ENCODE data around the gene MMP14. TPM values are rescaled to one million over a fixed set of nuclear protein-coding genes. Genes with fewer than 3 reads are reported as not detected.

MMP14 gene
- polyA plus RNA-seq, 1 donor: 157 TPM

DNA sequence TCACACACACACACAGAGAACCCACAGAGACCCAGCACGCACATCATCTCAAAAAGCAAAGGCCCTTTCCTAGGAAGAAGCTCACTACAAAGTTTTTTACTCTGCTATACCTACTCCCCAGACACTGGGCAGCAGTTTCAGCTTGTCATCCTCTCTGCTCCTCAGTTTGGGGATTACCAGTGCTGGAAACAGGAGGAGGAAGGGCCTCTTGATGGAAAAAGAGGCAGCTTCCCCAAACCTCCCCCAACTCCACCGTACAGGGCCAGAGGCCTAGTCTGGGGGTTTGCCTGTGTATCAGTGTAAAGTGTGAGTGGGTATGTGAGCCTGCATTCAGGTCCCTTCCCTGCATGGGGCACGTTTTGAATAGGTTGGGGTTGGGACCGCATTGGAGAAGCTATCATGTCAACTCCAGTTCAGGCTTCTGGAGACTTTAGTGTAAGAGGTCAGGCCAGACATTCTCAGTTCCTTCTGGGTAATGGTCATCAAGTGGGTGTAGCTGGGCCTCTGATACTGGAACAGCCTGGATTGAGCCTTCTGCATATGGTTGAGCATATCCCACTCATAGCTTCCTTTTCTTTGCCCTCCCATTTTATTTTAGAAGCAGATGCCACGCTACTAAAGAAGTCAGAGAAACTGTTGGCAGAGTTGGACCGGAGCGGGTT, 47.8 kb downstream of the MMP14 start:
- DNase-seq (ENCODE audit: low read depth): no peak

DNA sequence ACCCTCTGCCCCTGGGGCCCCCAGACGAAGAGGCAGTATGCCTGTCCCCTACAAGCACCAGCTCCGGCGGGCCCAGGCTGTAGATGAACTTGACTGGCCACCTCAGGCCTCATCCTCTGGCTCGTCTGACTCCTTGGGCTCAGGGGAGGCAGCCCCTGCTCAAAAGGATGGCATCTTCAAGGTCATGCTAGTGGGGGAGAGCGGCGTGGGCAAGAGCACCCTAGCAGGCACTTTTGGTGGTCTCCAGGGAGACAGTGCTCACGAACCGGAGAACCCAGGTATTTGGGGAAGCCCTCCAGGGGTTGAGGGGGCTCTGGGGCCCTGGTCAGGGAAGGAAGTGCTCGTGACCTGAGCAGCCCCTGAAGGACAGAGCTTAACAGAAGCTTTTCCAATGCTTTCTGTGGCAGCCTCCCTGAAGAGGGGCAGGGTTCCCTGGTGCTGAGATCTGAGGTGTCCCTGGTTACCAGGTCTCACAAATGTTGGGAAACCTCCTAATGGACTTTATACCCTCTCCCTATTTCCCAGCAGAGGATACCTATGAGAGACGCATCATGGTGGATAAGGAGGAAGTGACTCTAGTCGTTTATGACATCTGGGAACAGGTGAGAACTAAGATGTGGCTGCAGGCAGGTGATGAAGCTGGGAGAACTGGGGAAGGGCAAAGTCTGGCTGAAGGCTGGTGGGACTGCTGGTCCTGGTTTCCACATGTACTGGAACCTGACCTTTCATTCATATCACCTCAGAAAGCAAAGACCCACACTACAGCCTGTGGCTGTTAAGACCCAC, 48.5 kb downstream of the MMP14 start:
- DNase-seq (ENCODE audit: low read depth): no peak

DNA sequence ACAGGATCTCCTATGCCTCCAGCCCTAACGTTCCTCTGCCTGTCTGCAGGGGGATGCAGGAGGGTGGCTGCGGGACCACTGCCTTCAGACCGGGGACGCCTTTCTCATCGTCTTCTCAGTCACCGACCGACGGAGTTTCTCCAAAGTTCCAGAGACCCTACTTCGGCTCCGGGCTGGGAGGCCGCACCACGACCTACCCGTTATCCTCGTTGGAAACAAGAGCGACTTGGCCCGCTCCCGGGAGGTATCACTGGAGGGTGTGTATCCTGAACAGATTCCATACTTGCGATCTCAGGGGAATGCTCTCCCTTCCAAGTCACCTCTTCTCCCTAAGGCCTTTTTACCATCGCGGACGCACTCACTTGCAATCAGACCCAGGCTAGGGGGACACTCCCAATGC, 49.6 kb downstream of the MMP14 start:
- no peak for DNase-seq (ENCODE audit: low read depth)

DNA sequence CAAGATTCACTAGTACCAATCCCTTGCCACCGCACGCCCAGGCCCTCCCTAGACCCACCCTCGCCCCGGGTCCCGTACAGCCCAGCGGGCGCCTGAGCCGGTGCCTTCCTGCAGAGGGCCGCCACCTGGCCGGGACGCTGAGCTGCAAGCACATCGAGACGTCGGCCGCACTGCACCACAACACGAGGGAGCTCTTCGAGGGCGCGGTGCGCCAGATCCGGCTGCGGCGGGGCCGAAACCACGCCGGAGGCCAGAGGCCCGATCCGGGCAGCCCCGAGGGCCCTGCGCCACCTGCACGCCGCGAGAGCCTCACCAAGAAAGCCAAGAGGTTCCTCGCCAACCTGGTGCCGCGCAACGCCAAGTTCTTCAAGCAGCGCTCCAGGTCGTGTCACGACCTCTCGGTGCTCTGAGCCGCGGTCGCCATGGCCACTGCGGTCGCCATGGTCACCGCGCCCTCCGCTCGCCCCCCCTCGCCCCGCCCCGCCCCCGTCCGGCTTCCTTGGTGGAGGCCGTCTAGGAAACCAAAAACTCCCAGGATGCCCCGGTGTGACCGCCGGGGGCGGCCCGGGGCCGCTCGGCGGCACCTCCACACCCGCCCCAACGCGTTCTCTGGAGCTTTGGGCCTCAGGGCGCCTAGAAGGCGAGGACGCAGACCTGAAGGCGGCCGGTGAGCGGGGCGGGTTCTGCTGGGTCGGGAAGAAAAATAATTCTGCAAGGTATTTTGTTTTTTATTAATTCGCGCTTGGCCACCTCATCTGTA, 50.3 kb downstream of the MMP14 start:
- DNase-seq (ENCODE audit: low read depth): no peak

DNA sequence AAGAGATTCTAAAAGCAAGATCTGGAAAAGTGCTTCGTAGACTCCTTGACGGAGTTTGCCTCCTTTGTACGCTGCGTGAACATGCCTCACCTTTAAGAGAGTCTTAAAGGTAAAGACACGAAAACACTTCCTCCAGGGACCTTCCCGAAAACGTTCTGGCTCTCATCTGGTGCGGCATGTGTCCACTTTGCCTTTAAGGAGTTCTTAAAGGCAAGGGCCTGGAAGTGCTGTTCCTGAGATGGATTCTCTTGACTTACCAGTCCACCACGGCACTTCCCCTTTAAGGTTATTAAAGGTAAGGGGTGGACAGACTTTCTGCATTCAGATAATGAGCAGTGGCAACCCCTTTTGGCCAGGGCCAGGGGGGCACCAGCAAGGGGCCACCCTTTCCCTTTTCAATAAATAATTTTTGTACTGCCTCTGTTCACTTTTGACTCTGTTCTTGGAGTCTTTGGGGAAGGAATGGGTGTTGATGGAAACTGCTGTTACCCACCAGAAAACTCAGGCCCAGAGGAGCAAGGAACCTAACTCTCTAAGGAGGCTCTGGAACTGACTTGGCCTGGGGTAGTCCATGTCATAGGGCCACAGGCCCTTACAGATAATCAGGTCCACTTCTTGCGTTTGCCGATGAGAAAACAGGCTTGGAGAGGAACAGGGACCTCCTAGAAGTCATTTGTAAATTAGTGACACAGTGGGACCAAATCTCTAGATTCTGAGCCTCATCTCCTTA, 51.0 kb downstream of the MMP14 start:
- DNase-seq (ENCODE audit: low read depth): no peak

DNA sequence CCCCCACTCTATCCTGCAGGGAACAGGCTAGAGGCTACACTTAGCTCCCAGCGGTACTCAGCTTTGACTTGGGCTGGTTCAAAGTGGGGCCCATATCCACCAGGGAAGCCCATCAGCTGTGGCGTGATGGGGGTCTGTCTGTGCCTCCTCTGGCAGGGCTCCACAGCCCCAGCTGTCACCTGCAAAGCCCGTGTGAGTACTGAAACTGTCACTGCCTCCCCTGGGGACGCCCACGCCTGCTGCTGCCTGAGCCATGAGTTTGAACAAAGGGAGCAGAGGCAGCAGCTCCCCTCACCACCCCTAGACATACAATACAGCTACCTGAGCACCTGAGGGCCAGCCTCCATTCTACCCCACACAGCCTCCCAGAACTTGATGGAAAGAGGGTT, 51.6 kb downstream of the MMP14 start:
- DNase-seq (ENCODE audit: low read depth): no peak

DNA sequence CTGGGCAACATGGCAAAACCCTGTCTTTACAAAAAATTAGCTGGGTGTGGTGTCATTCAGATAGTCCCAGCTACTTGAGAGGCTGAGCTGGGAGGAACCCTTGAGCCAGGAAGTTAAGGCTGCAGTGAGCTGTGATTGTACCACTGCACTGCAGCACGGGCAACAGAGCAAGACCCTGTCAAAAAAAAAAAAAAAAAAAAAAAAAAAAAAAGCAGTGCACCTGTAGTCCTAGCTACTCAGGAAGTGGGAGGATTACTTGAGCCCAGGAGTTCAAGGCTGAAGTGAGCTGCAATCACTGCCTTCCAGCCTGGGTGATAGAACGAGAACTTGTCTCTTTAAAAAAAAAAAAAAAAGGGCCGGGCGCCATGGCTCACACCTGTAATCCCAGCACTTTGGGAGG, 52.3 kb downstream of the MMP14 start:
- DNase-seq (ENCODE audit: low read depth): no peak

DNA sequence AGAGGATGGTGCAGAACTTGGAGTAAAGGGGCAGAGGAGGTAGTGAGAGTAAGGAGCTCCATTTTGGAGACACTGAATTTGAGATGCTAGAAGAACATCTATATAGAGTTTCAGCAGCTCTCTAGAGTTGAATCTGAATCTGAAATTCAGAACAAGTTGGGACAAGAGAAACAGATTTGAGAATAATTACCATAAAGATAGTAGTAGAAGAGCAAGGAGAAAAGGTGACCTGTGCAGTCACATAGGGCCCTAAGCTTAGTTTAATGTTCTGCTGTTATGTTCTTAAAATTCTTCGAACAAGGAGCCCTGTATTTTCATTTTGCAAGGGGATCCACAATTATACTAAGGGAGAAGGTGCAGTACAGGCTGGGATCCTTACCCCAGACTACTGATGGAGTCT, 54.0 kb downstream of the MMP14 start:
- no peak for DNase-seq (ENCODE audit: low read depth)

DNA sequence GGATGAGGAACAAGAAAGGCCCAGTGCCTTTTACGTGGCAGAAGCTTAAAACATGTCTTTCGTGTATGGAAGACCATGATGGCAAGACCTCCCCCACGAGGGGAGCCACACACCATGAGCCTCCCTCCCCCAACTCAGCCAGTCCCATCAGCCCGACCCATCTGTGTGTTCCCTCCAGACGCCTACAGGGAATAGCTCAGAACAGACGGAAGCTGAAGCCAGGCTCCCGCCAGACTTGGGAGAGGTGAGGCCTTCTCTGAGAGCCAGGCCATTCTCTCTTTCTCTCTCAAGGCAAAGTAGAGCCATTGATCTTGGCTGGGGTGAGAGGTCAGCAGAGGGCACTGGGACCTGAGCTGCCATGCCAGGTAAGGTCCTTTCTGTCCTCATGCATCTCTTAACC, 56.1 kb downstream of the MMP14 start:
- DNase-seq (ENCODE audit: low read depth): no peak

DNA sequence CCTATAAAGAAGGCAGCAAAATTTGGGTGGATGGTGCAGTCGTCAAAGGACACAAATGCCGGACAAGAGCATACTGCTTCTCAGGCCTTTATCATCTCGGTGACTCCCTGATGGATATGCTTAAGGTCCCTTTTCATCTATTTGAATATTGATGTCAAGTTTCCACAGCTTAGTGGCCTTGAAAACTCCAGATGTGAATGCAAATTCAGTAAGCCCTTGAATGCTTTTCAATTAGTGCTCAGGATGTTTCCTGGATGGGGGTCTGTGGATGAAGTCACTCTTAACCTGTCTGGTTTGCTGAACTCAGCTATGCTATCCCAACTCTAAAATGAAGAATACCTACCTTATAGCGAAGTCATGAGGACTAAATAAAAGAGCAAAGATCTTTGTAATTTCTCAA, 57.3 kb downstream of the MMP14 start:
- DNase-seq (ENCODE audit: low read depth): no peak

DNA sequence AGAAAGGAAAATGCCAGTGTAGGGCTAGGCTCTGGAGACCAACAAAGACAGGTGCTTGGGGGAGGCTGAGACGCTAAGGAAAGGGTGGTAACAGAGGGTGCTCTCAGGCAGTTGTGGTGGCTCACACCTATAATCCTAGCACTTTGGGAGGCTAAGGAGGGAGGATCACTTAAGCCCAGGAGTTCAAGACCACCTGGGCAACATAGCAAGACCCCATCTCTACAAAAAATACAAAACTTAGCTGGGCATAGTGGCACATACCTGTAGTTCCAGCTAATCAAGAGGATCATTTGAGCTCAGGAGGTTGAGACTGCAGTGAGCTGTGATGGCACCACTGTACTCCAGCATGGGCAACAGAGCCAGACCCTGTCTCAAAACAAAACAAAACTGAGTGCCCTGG, 59.0 kb downstream of the MMP14 start:
- no peak for DNase-seq (ENCODE audit: low read depth)

DNA sequence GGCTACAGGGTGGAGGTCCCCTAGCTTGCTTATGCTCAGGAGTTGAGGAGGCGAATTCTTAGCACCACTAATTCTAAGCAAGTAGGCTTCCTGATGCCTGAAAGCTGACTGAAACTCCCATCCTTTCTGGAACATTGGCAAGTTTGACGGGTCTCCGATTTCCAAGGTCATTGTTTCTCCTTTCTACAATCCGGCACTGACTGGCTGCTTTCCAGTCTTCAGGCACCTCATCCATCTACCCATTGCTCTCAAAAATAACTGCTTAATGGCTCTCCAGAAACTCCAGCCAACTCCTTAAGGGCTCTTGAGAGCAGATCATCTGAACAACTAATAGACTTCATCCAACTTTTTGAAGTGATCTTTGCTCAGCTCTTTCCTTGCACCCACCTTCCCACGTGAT, 60.0 kb downstream of the MMP14 start:
- no peak for DNase-seq (ENCODE audit: low read depth)

DNA sequence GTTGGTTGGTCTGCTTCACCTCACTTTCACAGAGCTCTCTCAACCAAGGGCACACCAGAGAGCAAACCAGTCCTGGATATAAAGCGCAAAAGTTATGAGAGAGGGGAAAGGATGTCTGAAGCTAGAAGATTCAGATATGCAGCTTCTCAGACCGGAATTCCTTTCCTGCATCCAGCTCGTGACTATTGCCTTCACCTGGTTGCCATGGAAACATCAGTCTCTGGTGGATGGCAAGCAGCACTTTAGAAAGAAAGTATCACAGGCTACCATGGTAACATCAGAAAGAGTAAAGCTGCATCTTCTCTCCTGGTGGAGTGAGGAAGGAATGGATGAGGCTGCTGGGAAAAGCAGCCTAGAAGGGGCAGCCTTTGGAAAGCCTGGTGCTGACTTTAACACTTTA, 60.4 kb downstream of the MMP14 start:
- no peak for DNase-seq (ENCODE audit: low read depth)

DNA sequence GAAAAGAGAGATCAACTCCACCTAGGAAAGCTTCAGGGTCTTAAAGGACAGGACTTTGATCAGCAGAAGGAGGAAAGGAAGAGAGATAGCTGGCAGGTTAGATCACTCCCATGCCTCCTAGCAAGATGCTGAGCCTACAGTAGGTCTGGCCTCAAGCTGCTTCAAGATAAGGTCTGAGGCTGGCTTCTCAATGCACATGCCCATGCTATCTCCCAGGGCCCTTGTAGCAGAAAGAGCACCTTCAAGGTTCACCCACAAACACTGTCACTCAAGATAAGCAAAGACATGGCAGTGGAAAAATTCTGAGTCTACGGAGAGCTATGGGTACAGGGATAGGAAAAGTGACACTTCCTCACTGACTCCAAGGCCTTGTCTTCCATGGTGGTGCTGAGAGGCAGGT, 61.0 kb downstream of the MMP14 start:
- DNase-seq (ENCODE audit: low read depth): no peak

Other genes with a start within 250 kb of the MMP14 start
- 111 TPM for gene DAD1, start 247.4 kb upstream of the MMP14 start, polyA plus RNA-seq (ENCODE audit: insufficient read length)
- gene ABHD4, start 238.3 kb upstream of the MMP14 start, polyA plus RNA-seq (ENCODE audit: insufficient read length): 13.3 TPM
- gene OR6J1, start 192.2 kb upstream of the MMP14 start, polyA plus RNA-seq (ENCODE audit: insufficient read length): 0.13 TPM
- gene OXA1L, start 69.9 kb upstream of the MMP14 start, polyA plus RNA-seq (ENCODE audit: insufficient read length): 250 TPM
- 25.7 TPM for gene SLC7A7, start 21.1 kb upstream of the MMP14 start, polyA plus RNA-seq (ENCODE audit: insufficient read length)
- gene MRPL52, start 6.7 kb upstream of the MMP14 start, polyA plus RNA-seq (ENCODE audit: insufficient read length): 73.7 TPM
- gene LRP10, start 35.2 kb downstream of the MMP14 start, polyA plus RNA-seq (ENCODE audit: insufficient read length): 36.5 TPM
- gene REM2, start 46.6 kb downstream of the MMP14 start, polyA plus RNA-seq (ENCODE audit: insufficient read length): 0.24 TPM
- 57.9 TPM for gene RBM23, start 82.6 kb downstream of the MMP14 start, polyA plus RNA-seq (ENCODE audit: insufficient read length)
- gene PRMT5, start 92.8 kb downstream of the MMP14 start, polyA plus RNA-seq (ENCODE audit: insufficient read length): 61.0 TPM
- 30.2 TPM for gene HAUS4, start 120.5 kb downstream of the MMP14 start, polyA plus RNA-seq (ENCODE audit: insufficient read length)
- gene AJUBA, start 146.0 kb downstream of the MMP14 start, polyA plus RNA-seq (ENCODE audit: insufficient read length): 44.8 TPM
- gene C14orf93, start 173.6 kb downstream of the MMP14 start, polyA plus RNA-seq (ENCODE audit: insufficient read length): 11.2 TPM
- 226 TPM for gene PSMB5, start 198.3 kb downstream of the MMP14 start, polyA plus RNA-seq (ENCODE audit: insufficient read length)
- not detected for gene PSMB11, start 205.6 kb downstream of the MMP14 start, polyA plus RNA-seq (ENCODE audit: insufficient read length)
- 3.8 TPM for gene CDH24, start 220.9 kb downstream of the MMP14 start, polyA plus RNA-seq (ENCODE audit: insufficient read length)

All from forelimb muscle (tissue), 1 donor.